Stimulated activated CD4-positive, alpha-beta T cell treated with anti-CD3 and anti-CD28 coated beads, Interleukin-2, amount 100 ng/mL, for 24 hours (primary cell): ENCODE results near the gene SORCS1.
"Not testable (repeated sequence)": the region's sequence is repeated elsewhere in the genome, so short reads cannot be mapped to it uniquely, and the experiment has no call there.

ENCODE experiments used
- DNase-seq, 2 donors: peaks; one replicate each; pipeline ENCODE4 v3.0.0-alpha.2; 2020

Gene SORCS1

GRCh38 chr10:107037192-107038122 is 127.0 kb downstream of the SORCS1 start:
- no peak for DNase-seq

GRCh38 chr10:107033799-107034422 is 130.6 kb downstream of the SORCS1 start:
- no peak for DNase-seq

GRCh38 chr10:107032700-107033401 is 131.7 kb downstream of the SORCS1 start:
- no peak for DNase-seq

GRCh38 chr10:107031931-107032699 is 132.4 kb downstream of the SORCS1 start:
- no peak for DNase-seq

- DNase-seq, result no peak
These were observed 136.3 kb downstream of the SORCS1 start for GRCh38 chr10:107028236-107028635.

GRCh38 chr10:107025676-107026075 is 138.8 kb downstream of the SORCS1 start:
- DNase-seq, result no peak

GRCh38 chr10:107024033-107024432 is 140.5 kb downstream of the SORCS1 start:
- DNase-seq, result not testable (repeated sequence)

- no peak for DNase-seq
These were observed 141.7 kb downstream of the SORCS1 start for GRCh38 chr10:107022600-107023354.

GRCh38 chr10:107019154-107019553 is 145.4 kb downstream of the SORCS1 start:
- DNase-seq, result no peak

- DNase-seq, result no peak
These were observed 151.1 kb downstream of the SORCS1 start for GRCh38 chr10:107013258-107014006.

GRCh38 chr10:107011992-107012391 is 152.5 kb downstream of the SORCS1 start:
- DNase-seq, result no peak

GRCh38 chr10:107011105-107011504 is 153.4 kb downstream of the SORCS1 start:
- DNase-seq, result no peak

- DNase-seq, result no peak
These were observed 154.0 kb downstream of the SORCS1 start for GRCh38 chr10:107010531-107010930.

GRCh38 chr10:107004362-107004761 is 160.1 kb downstream of the SORCS1 start:
- no peak for DNase-seq

- no peak for DNase-seq
These were observed 162.4 kb downstream of the SORCS1 start for GRCh38 chr10:107002068-107002467.

- no peak for DNase-seq
These were observed 165.3 kb downstream of the SORCS1 start for GRCh38 chr10:106999118-106999707.

GRCh38 chr10:106997721-106998120 is 166.8 kb downstream of the SORCS1 start:
- DNase-seq, result no peak

- DNase-seq, result no peak
These were observed 168.0 kb downstream of the SORCS1 start for GRCh38 chr10:106996510-106996909.

GRCh38 chr10:106992055-106992454 is 172.5 kb downstream of the SORCS1 start:
- no peak for DNase-seq

- DNase-seq, result no peak
These were observed 173.4 kb downstream of the SORCS1 start for GRCh38 chr10:106991091-106991490.

GRCh38 chr10:106987362-106987761 is 177.1 kb downstream of the SORCS1 start:
- DNase-seq, result no peak
